HS-5 (cell line): ENCODE measurements around the gene TENM3.

Source experiments
- DNase-seq: peaks from one replicate; pipeline ENCODE4 v3.0.0-alpha.2; 2012; ENCODE audit warnings: low read depth

The TENM3 gene

GRCh38 chr4:182741054-182741453 lies 497.9 kb downstream of the TENM3 start:
- DNase-seq, result no peak

- no peak for DNase-seq
Observed at GRCh38 chr4:182741914-182742313, 498.7 kb downstream of the TENM3 start.

GRCh38 chr4:182743815-182744214 lies 500.6 kb downstream of the TENM3 start:
- DNase-seq, result no peak

- no peak for DNase-seq
Observed at GRCh38 chr4:182745237-182745636, 502.0 kb downstream of the TENM3 start.

- no peak for DNase-seq
Observed at GRCh38 chr4:182746876-182747275, 503.7 kb downstream of the TENM3 start.

- no peak for DNase-seq
Observed at GRCh38 chr4:182748283-182748682, 505.1 kb downstream of the TENM3 start.

GRCh38 chr4:182748949-182749348 lies 505.7 kb downstream of the TENM3 start:
- no peak for DNase-seq

GRCh38 chr4:182749667-182750167 lies 506.5 kb downstream of the TENM3 start:
- DNase-seq, result no peak

- peak; percentile 64 for DNase-seq
Observed at GRCh38 chr4:182752158-182752910, 509.1 kb downstream of the TENM3 start.

GRCh38 chr4:182754895-182755294 lies 511.7 kb downstream of the TENM3 start:
- DNase-seq, result no peak

- no peak for DNase-seq
Observed at GRCh38 chr4:182756161-182756690, 513.0 kb downstream of the TENM3 start.

GRCh38 chr4:182758273-182758672 lies 515.1 kb downstream of the TENM3 start:
- no peak for DNase-seq

GRCh38 chr4:182760551-182761043 lies 517.4 kb downstream of the TENM3 start:
- no peak for DNase-seq

GRCh38 chr4:182764137-182764536 lies 520.9 kb downstream of the TENM3 start:
- DNase-seq, result no peak

GRCh38 chr4:182764642-182765041 lies 521.4 kb downstream of the TENM3 start:
- no peak for DNase-seq

- no peak for DNase-seq
Observed at GRCh38 chr4:182765987-182766856, 523.0 kb downstream of the TENM3 start.

- DNase-seq, result no peak
Observed at GRCh38 chr4:182766857-182767250, 523.7 kb downstream of the TENM3 start.

GRCh38 chr4:182768838-182769237 lies 525.6 kb downstream of the TENM3 start:
- no peak for DNase-seq

GRCh38 chr4:182770259-182770995 lies 527.2 kb downstream of the TENM3 start:
- no peak for DNase-seq

GRCh38 chr4:182770996-182771514 lies 527.9 kb downstream of the TENM3 start:
- no peak for DNase-seq

- no peak for DNase-seq
Observed at GRCh38 chr4:182775075-182775474, 531.9 kb downstream of the TENM3 start.
